ENCODE results near the gene CNTNAP2. TPM values are rescaled to one million over a fixed set of nuclear protein-coding genes. Genes with fewer than 3 reads are reported as not detected.
"Not testable (repeated sequence)": the region's sequence is repeated elsewhere in the genome, so short reads cannot be mapped to it uniquely, and the experiment has no call there.

CNTNAP2 gene
- total RNA-seq, 2 experiments from 2014 or later: not detected

DNA sequence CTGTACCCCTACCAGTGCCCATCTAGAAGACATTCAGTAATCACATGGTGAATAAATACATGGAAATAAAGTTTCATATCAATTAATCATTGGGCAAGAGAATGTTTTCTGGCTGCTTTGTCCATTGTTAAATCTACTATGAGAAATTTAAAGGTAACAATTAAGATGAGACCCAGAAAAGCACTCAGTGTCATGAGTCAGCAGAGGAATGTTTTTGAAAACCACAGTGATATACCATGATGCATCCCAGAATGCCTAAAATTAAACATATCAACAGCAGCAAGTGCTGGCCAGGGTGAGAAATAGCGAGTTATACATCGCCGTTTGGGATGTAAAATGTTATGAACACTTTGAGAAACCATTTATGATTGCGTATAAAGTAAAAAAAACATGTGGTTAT is 1648.7 kb downstream of the CNTNAP2 start:
- CTCF ChIA-PET: no interaction called here
- POLR2A ChIA-PET: no interaction called here

DNA sequence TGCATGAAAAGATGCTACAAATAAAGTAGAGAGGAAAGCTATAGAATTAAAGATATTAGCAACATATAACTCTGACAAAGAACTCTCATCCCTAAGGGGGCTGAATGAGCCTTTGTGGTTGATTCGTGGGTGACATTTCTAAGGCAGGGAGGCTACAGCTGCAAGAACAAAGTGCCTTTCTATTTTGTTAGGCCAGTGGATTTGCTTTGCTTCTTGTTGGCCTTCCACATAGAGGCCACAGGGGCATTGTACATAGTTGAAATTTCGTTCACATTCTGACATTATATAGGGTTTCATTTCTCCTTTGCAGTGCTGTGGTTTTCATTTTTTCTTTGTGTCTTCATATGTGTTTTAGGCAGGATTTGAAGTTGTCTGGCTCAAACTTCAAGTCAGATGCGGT is 1654.7 kb downstream of the CNTNAP2 start:
- ChIA-PET POLR2A (no interaction called here), CTCF (no interaction called here)

DNA sequence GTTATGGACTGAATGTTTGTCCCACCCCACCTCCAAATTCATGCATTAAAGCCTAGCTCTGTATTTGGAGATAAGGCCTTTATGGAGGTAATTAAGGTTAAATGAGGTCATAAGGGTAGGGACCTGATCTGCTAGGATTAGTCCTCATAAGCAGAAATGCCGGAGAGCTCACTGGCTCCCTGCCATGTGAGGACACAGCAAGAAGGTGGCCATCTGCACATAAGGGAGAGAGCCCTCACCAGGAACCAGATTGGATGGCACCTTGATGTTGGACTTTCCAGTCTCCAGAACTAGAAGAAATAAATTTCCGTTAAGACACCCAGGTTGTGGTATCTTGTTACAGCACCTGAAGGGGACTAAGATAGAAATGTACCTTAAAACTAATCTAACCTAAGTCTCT is 1657.9 kb downstream of the CNTNAP2 start:
- CTCF ChIA-PET: no interaction called here

DNA sequence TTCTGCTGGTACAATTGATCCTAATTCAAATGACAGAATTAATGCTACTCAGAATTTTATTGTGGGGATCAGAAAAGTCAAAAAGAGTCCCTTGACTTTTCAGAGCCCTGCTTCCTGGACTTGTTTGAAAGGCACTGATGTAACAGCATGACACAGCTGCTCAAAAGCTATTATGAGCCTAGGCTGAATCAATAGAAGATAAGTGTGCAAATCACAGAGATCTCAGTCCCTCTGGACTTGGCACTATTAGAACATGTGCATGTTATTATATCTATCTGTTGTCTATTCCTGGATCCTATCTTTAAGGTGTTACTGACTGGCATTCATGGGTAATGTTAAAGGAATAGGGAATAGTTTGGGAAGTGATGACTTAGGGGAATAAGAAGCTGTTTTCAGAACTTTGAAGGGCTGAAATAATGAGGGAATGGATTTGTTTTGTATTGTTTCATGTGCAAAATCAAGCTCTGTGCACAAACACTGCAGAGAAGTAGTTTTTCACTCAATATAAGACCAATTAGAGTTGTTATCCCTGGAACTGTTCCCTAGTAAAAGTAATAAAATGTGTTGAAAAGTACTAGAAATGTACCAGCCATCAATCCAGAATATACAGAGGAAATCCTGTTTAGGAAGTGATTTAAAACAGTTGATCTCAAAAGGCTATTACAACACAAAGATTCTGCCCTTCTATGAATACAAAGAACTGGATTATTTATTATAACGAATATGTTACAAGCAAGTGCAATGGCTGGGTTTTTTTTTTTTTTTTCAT is 1659.1 kb downstream of the CNTNAP2 start:
- POLR2A ChIA-PET: no interaction called here
- CTCF ChIA-PET: no interaction called here

More for the DNA sequence above, 1657.9 kb downstream of the CNTNAP2 start:
- POLR2A ChIA-PET: no interaction called here

DNA sequence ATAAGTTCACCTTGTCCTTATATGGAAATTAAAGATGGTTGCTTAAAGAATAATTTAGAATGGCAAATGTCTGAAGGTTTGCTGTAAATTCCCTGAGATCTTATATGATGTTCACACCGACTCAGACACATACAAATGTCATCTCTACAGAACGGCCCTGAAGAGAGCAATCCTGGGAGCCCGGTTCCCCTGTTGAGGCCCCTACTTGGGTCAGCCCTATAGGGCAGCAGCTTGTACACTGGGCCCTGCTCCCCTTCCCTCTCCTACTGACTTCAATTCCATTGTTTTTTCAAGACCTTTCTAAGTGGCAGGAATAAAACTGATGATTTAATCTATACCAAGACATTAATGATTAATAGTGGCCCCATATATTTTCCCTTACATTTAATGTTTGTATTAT is 1660.7 kb downstream of the CNTNAP2 start:
- ChIA-PET POLR2A (no interaction called here), CTCF (interaction anchor here (0.8 kb wide), 1 partner anchor 15 kb away, joined by 3 read pairs; no protein-coding TSS in a partner anchor)

DNA sequence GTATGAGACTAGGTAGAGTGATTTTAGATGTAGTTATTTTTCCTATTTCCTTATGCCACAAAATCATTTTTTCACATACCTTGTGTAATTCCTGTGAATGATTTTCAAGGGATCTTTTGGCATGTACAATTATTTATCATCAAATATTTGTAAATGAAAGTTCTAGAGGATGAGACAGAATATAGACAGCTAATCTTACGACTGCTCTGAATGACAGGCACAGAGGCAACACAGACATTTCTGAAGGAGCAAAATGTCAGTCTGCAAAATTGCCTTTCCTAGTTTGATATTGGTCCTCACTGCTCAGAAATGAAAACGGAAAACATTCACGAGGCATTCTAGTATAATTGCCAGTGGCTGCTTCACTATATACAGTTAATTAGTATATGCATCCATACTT is 1663.3 kb downstream of the CNTNAP2 start:
- ChIA-PET POLR2A (no interaction called here), CTCF (no interaction called here)

DNA sequence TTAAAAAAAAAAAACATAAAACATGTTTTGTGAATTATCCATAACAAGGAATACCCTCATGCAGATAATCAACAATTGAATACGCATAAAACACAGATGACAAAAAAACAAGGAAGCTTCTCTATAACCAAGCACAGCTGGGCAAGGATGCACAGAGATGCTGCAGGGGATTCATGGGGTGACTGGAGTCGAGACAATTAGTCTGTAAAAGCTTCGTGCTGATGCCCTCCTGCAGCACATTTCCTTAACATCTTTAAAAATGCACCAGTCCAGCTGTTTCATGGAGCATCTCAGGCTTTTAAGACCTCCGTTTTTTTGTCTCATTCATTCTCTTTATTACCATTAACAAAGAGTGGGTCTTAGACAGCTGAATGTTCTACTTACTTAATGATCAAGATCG is 1680.0 kb downstream of the CNTNAP2 start:
- POLR2A ChIA-PET: no interaction called here
- CTCF ChIA-PET: no interaction called here

DNA sequence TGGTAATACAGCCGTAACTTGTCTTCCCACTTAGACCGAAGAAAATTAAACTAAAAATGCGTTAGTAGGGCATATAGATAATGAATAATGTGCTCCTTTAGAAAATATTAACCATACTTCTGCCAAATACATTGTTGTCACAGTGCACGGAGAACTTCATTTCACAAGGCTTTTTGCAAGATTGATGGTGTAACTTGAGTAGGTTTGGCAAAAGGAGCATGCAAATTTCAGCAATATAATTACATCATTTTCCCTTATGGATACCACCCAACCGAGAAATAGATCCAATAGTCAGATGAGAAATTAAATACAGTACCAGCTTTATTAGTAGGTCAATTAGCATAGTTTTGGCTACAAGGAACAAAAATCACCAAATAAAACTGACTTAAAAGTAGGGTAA is 1681.4 kb downstream of the CNTNAP2 start:
- CTCF ChIA-PET: no interaction called here

DNA sequence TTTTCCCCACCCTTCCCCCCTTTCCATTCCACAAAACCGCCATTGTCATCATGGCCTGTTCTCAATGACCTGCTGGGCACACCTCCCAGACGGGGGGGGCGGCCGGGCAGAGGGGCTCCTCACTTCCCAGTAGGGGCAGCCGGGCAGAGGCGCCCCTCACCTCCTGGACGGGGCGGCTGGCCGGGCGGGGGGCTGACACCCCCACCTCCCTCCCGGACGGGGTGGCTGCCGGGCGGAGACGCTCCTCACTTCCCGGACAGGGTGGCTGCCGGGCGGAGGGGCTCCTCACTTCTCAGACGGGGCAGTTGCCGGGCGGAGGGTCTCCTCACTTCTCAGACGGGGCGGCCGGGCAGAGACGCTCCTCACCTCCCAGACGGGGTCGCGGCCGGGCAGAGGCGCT is 1685.2 kb downstream of the CNTNAP2 start:
- POLR2A ChIA-PET, CTCF ChIA-PET: not testable (repeated sequence)

More for the DNA sequence above, 1681.4 kb downstream of the CNTNAP2 start:
- POLR2A ChIA-PET: no interaction called here

DNA sequence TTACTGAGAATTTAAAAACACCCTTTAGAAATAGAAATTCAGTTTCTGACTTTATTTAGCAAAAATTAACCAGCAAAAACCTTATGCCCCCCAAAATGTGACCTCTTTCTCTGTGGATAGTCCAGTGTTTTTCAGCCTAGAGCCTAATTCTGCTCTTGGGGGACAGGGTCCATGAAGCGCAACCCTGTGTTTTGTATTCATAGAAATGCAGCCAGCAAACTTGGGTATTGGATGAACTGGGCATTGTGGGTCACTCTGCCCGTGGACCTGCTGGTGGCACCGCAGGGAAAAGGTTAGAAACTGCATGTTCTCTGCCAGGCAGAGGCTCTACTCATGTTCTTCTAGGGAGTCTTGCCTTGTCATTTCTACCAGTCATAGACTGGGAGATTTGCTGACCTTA is 1686.5 kb downstream of the CNTNAP2 start:
- ChIA-PET CTCF (no interaction called here), POLR2A (no interaction called here)

DNA sequence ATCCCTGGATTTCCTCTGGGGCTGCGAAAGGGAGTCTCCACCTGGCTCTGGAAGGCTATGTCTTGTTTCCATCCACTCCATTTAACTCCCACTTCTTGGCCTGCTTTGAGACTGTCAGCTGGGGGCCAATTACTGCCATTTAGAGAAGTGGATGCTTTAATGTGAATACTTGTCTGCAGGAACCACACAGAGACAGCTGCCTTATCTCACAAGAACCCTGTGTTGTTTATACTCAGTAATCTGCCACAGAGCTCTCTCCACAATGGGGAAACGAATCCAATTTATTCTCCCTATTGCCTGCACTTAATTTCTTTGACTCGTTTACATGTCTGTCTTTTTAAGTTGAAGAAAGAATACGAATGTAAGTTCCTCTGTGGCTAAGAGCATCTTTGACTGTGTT is 1687.0 kb downstream of the CNTNAP2 start:
- ChIA-PET POLR2A (no interaction called here), CTCF (no interaction called here)

DNA sequence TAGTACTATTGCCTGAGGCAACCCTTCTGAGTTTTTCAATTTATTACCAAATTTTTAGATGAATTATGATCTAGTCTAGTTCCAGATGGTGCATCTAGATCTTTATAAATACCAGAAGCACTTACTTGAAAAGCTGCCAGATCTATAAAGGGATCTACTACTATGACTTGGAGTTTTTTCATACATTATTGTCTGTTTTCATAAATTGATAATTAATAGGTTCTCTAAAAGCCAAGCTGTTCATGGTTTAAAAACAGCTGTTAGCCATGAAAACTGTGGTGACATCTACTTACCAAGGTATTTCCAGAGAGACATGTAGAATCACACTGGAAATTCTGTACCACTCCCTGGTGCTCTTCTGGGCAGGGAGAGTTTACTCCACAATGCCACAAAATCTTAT is 1687.4 kb downstream of the CNTNAP2 start:
- POLR2A ChIA-PET: no interaction called here
- CTCF ChIA-PET: no interaction called here

DNA sequence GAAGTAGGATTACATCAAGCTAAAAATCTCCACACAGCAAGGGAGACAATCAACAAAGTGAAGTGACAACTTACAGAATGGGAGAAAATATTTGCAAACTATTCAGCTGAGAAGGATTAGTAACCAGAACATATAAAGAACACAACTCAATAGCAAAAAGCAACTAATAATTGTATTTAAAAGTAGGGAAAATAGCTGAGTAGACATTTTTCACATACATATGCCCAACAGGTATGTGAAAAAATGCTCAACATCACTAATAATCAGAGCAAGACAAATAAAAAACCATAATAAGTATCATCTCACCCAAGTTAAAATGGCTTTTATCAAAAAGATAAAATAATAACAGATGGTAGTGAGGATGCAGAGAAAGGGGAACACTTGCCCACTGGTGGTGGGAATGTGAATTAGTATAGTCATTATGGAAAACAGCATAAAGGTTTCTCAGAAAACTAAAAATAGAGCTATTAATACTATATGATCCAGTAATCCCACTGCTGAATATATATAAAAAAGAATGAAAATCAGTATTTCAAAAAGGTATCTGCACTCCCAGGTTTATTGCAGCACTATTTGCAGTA is 1689.5 kb downstream of the CNTNAP2 start:
- ChIA-PET CTCF (no interaction called here), POLR2A (no interaction called here)

DNA sequence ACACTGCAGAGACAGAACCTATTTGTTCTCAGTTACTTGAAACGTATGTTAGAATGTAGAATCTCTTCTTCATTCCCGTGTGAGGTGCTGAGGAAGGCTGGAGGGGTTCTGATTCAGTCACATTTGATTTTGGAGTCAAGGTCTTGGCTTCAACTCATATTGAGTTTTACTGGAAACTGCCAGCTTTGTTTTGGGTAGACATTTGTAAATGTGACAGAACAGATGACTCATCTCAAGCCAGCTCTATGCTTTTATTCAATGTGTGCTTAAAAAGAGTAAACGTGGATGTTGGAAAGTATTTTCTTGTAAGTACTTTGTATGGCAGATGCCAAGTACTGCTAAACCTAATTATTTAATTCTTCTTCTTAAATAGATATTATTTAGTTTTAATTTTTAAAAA is 1693.2 kb downstream of the CNTNAP2 start:
- CTCF ChIA-PET: no interaction called here
- POLR2A ChIA-PET: no interaction called here

DNA sequence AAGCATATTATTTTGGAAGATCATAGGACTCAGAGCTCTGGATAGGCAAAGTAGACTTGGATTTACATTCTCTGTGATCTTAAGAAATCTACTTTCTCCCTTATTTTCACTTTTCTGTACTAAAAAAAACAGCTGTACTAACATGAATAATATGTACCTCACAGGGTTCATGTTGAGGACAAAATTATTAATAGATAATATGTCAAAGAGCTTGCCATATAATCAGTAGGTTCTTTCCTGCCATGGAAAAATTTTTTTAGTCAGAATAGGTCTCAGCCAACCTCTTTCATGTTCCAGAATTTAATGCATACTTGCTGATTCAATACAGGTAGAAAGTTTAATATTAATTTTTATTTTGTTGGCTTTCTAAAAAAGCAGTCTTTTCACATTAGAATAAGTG is 1693.7 kb downstream of the CNTNAP2 start:
- CTCF ChIA-PET: no interaction called here

DNA sequence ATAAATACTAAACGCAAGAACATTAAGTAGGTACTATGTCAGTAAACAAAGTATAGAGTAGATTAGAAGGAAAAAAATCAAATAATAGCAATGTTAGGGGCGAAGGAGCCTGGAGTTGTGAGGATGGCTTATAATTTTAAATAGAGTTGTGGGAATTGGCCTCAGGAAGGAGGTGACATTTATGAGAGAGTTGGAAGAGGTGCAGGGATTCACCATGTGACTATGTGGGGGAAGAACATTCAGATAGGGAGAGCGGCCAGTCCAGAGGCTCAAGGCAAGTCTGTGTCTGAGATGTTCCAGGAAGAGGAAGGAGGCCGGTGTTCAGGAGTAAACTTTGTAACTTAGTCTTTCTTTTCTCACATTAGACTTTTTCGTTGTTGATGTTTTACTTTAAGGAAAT is 1695.3 kb downstream of the CNTNAP2 start:
- POLR2A ChIA-PET: no interaction called here
- CTCF ChIA-PET: no interaction called here

More for the DNA sequence above, 1693.7 kb downstream of the CNTNAP2 start:
- POLR2A ChIA-PET: no interaction called here

DNA sequence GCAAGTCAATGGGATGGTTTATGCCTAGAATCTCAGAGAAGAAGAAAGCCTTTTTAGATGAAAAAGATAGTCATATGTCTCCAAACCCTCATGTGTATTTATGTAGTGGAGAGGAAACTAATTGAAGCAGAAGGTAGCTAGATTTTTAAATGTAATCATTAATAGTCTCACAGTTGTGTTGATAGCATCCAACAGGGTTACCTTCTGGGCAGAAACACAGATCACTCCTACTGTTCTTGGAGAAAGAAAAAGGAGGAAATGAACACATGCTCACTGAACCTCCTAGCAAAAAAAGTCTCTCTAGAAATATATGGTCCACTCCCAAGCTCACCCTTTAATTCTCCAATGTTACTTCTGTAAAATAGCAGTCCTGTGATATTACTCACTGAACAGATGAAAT is 1696.7 kb downstream of the CNTNAP2 start:
- POLR2A ChIA-PET: no interaction called here

DNA sequence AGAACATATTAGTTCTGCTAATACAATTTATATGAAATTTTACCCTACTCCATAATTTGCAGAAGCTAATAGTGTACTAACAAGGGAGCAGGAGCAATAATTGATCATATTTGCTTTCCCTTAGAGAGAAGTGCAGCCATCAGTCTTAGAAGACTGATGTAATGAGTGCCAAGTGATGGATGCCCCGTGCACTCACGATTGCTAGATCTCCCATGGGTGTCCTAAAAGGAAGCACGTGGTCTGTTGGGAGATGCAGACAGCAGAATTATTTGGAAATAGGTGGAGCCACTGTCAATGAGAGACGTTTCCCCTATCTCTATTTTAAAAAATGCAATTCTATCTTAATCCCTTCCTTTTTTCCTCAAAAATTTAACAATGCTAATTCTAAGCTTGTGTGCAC is 1701.7 kb downstream of the CNTNAP2 start:
- ChIA-PET POLR2A (no interaction called here), CTCF (no interaction called here)

More for the DNA sequence above, 1696.7 kb downstream of the CNTNAP2 start:
- CTCF ChIA-PET: no interaction called here

DNA sequence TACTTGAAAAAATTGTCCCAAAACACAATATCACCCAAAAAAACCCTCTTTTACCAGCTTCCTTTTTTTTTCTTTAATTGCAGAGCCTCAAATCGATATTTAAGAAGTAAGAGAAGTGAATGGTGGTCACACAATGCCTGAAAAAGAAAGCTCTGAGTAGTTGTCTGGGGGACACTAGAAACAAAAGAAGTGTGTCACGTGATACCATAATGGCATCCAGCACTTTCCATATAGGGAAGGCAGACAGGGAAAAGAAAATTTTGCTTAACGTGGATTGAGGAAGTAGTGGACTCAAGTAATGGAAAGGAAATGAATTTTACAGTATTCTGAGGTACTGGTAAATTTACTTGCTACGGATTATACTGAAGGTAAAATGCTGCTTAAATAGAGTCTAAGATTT is 1708.1 kb downstream of the CNTNAP2 start:
- ChIA-PET CTCF (no interaction called here), POLR2A (no interaction called here)

DNA sequence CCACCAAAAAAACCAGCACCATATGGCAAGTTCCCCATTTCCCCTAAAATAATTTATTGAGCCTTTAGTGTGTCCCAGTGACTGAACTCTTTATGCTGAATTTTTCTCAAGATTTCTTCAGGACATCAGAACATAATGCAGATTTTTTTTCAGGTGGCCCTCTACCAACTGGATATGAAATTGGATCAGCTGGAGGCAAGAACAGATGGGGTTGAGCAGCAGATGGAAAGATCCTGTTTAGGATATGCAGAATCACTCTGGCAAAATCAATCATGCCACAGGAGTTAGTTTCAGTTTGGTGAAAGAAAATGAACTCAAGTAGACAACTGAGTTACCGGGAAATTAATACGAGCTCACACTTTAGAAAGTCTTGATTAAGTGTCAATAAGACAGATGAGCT is 1712.4 kb downstream of the CNTNAP2 start:
- ChIA-PET CTCF (no interaction called here), POLR2A (no interaction called here)

DNA sequence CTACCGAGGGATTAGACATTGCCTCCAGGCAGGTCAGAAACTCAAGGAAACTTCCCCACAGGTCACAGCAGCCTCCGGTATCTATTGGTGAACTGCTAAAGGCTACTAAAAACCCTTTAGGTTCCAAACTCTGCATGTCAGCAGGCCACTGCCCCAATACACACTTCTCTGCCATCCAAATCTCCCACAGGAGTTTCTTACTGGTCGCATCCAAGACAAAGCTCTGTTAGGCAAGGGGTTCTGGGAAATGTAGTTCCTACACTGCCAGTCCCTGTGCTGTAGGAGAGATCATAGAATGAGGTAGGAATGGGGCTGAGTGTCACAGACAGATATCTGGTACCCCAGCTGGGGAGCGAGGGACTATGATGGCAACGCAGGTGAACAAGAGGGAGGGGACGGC is 1717.0 kb downstream of the CNTNAP2 start:
- ChIA-PET POLR2A (no interaction called here), CTCF (no interaction called here)

DNA sequence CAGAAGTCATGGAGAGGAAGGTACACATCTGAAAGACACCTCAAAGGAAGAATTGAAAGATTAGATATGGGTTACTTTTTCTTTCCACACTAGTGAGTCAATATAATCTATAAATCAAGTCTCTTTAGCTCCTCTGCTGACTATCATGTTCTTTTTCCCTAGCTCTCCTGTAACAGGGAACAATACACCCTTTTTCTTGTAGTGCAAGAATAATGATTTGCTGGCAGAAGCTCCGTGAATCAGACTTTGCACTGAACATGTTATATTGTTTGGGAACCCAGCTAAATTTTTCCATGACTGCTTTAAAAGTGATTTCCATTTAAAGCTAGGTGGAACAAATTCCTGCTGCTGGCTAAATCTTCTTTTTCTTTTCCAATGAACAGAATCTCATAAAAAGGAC is 1717.4 kb downstream of the CNTNAP2 start:
- POLR2A ChIA-PET: no interaction called here
- CTCF ChIA-PET: no interaction called here

Data from activated CD8-positive, alpha-beta memory T cell treated with anti-CD3 and anti-CD28 coated beads for 36 hours (primary cell).